Activated CD4-positive, CD25-positive, alpha-beta regulatory T cell treated with anti-CD3 and anti-CD28 coated beads, Interleukin-2, amount 50 U/mL, for 24 hours (primary cell): ENCODE measurements around the gene MUCL3.
"Not testable (repeated sequence)": the region's sequence is repeated elsewhere in the genome, so short reads cannot be mapped to it uniquely, and the experiment has no call there.

ENCODE experiments used
- ATAC-seq, 2 donors: fragments of 150-1000 bp; cut with Tn5 transposase; one replicate each; pipeline ENCODE4 v1.10.0; 2021; ENCODE audit warnings: mild to moderate bottlenecking in 1 of 2, moderate library complexity in 1 of 2

Gene MUCL3

GRCh38 chr6:30942338-30943060, 1.7 kb downstream of the MUCL3 start:
- ATAC-seq: no peak

- no peak for ATAC-seq
Measured at GRCh38 chr6:30944051-30944450, 3.3 kb downstream of the MUCL3 start.

GRCh38 chr6:30945281-30945680, 4.5 kb downstream of the MUCL3 start:
- ATAC-seq: no peak

GRCh38 chr6:30947231-30947630, 6.5 kb downstream of the MUCL3 start:
- ATAC-seq: no peak

- no peak for ATAC-seq
Measured at GRCh38 chr6:30948811-30949210, 8.0 kb downstream of the MUCL3 start.

GRCh38 chr6:30951907-30952469, 11.2 kb downstream of the MUCL3 start:
- no peak for ATAC-seq

- no peak for ATAC-seq
Measured at GRCh38 chr6:30954631-30955366, 14.0 kb downstream of the MUCL3 start.

GRCh38 chr6:30955367-30956042, 14.7 kb downstream of the MUCL3 start:
- peak; percentile 92 to 98 for ATAC-seq

- no peak for ATAC-seq
Measured at GRCh38 chr6:30957716-30958115, 16.9 kb downstream of the MUCL3 start.

GRCh38 chr6:30960907-30961673, 20.3 kb downstream of the MUCL3 start:
- no peak for ATAC-seq

- ATAC-seq: no peak
Measured at GRCh38 chr6:30962716-30963115, 21.9 kb downstream of the MUCL3 start.

- ATAC-seq: no peak
Measured at GRCh38 chr6:30963641-30964040, 22.9 kb downstream of the MUCL3 start.

GRCh38 chr6:30964075-30964474, 23.3 kb downstream of the MUCL3 start:
- ATAC-seq: no peak

- ATAC-seq: no peak
Measured at GRCh38 chr6:30965140-30965601, 24.4 kb downstream of the MUCL3 start.

GRCh38 chr6:30966154-30966553, 25.4 kb downstream of the MUCL3 start:
- ATAC-seq: no peak

GRCh38 chr6:30969171-30969570, 28.4 kb downstream of the MUCL3 start:
- not testable (repeated sequence) for ATAC-seq

GRCh38 chr6:30970946-30971345, 30.2 kb downstream of the MUCL3 start:
- ATAC-seq: no peak

- no peak for ATAC-seq
Measured at GRCh38 chr6:30972816-30973215, 32.0 kb downstream of the MUCL3 start.

- no peak for ATAC-seq
Measured at GRCh38 chr6:30974490-30975252, 33.9 kb downstream of the MUCL3 start.

- ATAC-seq: no peak
Measured at GRCh38 chr6:30979141-30979540, 38.4 kb downstream of the MUCL3 start.

- no peak for ATAC-seq
Measured at GRCh38 chr6:30979690-30980089, 38.9 kb downstream of the MUCL3 start.
